Endothelial cell of umbilical vein (primary cell): Measurements from ENCODE around the gene SGK2. TPM values are rescaled to one million over a fixed set of nuclear protein-coding genes. Genes with fewer than 3 reads are reported as not detected.
A peak's percentile ranks its signal among the peaks of the same experiment; 100 is the strongest.

Experiments
- BruUV-seq: library from RNA; stranded (reverse); fragments of 400-500 nt; replicated peaks from 2 replicates; lab custom pipeline; 2021; lab: Mats Ljungman, UMichigan
- CTCF ChIA-PET: fragments of 300-600, 350-600 bp; sonication (Branson Sonifier 250); formaldehyde crosslinking; loops from one replicate; lab custom pipeline; 2021; ENCODE audit warnings: antibody characterized with exemption, inconsistent platforms; lab: Charles Lee
- POLR2A ChIA-PET: fragments of 300-600, 350-600 bp; sonication (Branson Sonifier 250); formaldehyde crosslinking; loops from one replicate; lab custom pipeline; 2021; ENCODE audit warnings: antibody characterized with exemption, inconsistent platforms; lab: Charles Lee
- DNase-seq: peaks from one replicate; pipeline ENCODE4 v3.0.0-alpha.2; 2011; ENCODE audit warnings: low read depth, low spot score
- FAIRE-seq: peaks from 2 replicates; lab custom pipeline; 2011; peaks lifted over from hg19 to GRCh38; lab: Jason Lieb, UNC
- H2AFZ ChIP-seq: 2 replicates; pipeline ENCODE4 v1.6.0; 2012; ENCODE audit warnings: low read depth, low read length, control low read depth, inconsistent platforms
- H3K27ac ChIP-seq: 2 replicates; pipeline ENCODE4 v1.5.1; 2011; ENCODE audit warnings: low read depth, mild to moderate bottlenecking, control low read depth, low read length, moderate library complexity; ENCODE audit not compliant: insufficient read depth
- H3K27me3 ChIP-seq, 2 experiments: 2 replicates each; pipeline versions ENCODE4 v1.6.0 to v1.6.1; 2011; ENCODE audit warnings: low read length in 2 of 2, mixed read lengths in 1 of 2; ENCODE audit not compliant: control insufficient read depth in 2 of 2, insufficient read depth in 2 of 2
- H3K36me3 ChIP-seq, 2 experiments: 2 replicates in 1 of 2; 3 replicates in 1 of 2; pipeline ENCODE4 v1.5.1; 2011; ENCODE audit warnings: low read length in 2 of 2, mild to moderate bottlenecking in 1 of 2, moderate library complexity in 1 of 2; ENCODE audit not compliant: control insufficient read depth in 2 of 2, insufficient read depth in 2 of 2; ENCODE audit errors: extremely low read depth in 1 of 2
- H3K4me1 ChIP-seq: 3 replicates; pipeline ENCODE4 v1.5.1; 2011; ENCODE audit warnings: mild to moderate bottlenecking, low read length; ENCODE audit not compliant: control insufficient read depth, insufficient read depth; ENCODE audit errors: extremely low read depth
- H3K4me2 ChIP-seq: 2 replicates; pipeline ENCODE4 v1.6.1; 2011; ENCODE audit warnings: low read length, control low read depth, mixed read lengths; ENCODE audit not compliant: insufficient read depth
- H3K4me3 ChIP-seq, 3 experiments: fragments of 200-600 bp in 1 of 3; sonication (generic), shearing (Covaris generic) in 1 of 3; replicated peaks in 1 of 3; 2 replicates each; pipeline ENCODE4 v1.5.1; 2011 to 2016; ENCODE audit warnings: control low read depth in 3 of 3, low read length in 3 of 3, mild to moderate bottlenecking in 2 of 3, inconsistent platforms in 1 of 3, low read depth in 1 of 3, moderate library complexity in 1 of 3; ENCODE audit not compliant: insufficient read depth in 1 of 3
- H3K79me2 ChIP-seq: 2 replicates; pipeline ENCODE4 v1.6.0; 2012; ENCODE audit warnings: low read length, inconsistent platforms; ENCODE audit not compliant: control insufficient read depth, insufficient read depth
- H3K9ac ChIP-seq: replicated peaks from 2 replicates; pipeline ENCODE3; 2011; ENCODE audit warnings: low read length, control low read depth; ENCODE audit not compliant: insufficient read depth; ENCODE audit errors: extremely low read depth
- H3K9me1 ChIP-seq: replicated peaks from 3 replicates; pipeline ENCODE4 v1.6.0; 2011; ENCODE audit warnings: mild to moderate bottlenecking, low read length; ENCODE audit not compliant: control insufficient read depth, insufficient read depth; ENCODE audit errors: extremely low read depth
- H3K9me3 ChIP-seq: replicated peaks from 2 replicates; pipeline ENCODE4 v1.5.1; 2012; ENCODE audit warnings: low read length, inconsistent platforms; ENCODE audit not compliant: control insufficient read depth, insufficient read depth
- H4K20me1 ChIP-seq: replicated peaks from 2 replicates; pipeline ENCODE3; 2011; ENCODE audit warnings: mild to moderate bottlenecking, low read length; ENCODE audit not compliant: control insufficient read depth, insufficient read depth; ENCODE audit errors: extremely low read depth
- EZH2 ChIP-seq: IDR thresholded peaks from 2 replicates; pipeline ENCODE4 v1.6.1; 2012; ENCODE audit warnings: borderline replicate concordance, low read depth, mild to moderate bottlenecking, moderate library complexity, low read length, inconsistent platforms; ENCODE audit not compliant: severe bottlenecking
- FOS ChIP-seq: IDR thresholded peaks from 2 replicates; pipeline ENCODE4 v1.6.1; 2011; ENCODE audit warnings: mild to moderate bottlenecking, low read length, moderate library complexity, borderline replicate concordance; ENCODE audit not compliant: insufficient read depth
- GATA2 ChIP-seq: IDR thresholded peaks from 2 replicates; pipeline ENCODE4 v1.7.0; 2011; ENCODE audit warnings: low read depth, mild to moderate bottlenecking, moderate library complexity, mixed read lengths, low read length; ENCODE audit not compliant: insufficient read length, insufficient read depth
- JUN ChIP-seq: IDR thresholded peaks from 2 replicates; pipeline ENCODE4 v1.6.1; 2011; ENCODE audit warnings: borderline replicate concordance, low read depth; ENCODE audit not compliant: insufficient read length, insufficient read depth
- MYC ChIP-seq: IDR thresholded peaks from one replicate; pipeline ENCODE4 v1.6.1; 2011; ENCODE audit warnings: mild to moderate bottlenecking, low read depth, low read length
- POLR2A ChIP-seq: IDR thresholded peaks from 2 replicates; pipeline ENCODE4 v1.6.1; 2012; ENCODE audit warnings: low read depth, mild to moderate bottlenecking, control low read depth, low read length
- POLR2AphosphoS5 ChIP-seq: IDR thresholded peaks from 2 replicates; pipeline ENCODE4 v1.6.1; 2012; ENCODE audit warnings: low read depth, mild to moderate bottlenecking, control low read depth, low read length, moderate library complexity; ENCODE audit not compliant: insufficient read depth
- dilution Hi-C: fragments of 300-500 bp; cut with MboI; formaldehyde crosslinking; loops from one replicate; pipeline ENCODE4 v1.15.0; 2019; ENCODE audit warnings: low sequenced_read_pairs; ENCODE audit not compliant: extremely low pct_ligation_motif_present
- intact Hi-C: fragments of 100-400 bp; cut with micrococcal nuclease; formaldehyde crosslinking; loops from one replicate; pipeline ENCODE4 v1.10.0; 2022
- polyA plus RNA-seq, 4 experiments: library from polyadenylated mRNA; depleted of rRNA in 3 of 4; stranded (reverse) in 3 of 4; unstranded in 1 of 4; fragments of >200 nt; gene quantifications; 2 replicates each; pipeline versions ENCODE4 v1.2.1 to v1.2.3, GENCODE V29; 2011 to 2012; ENCODE audit warnings: missing spikeins in 1 of 4
- total RNA-seq: library from RNA; stranded (reverse); gene quantifications from 2 replicates; pipeline ENCODE4 v1.2.3, GENCODE V29; 2021
- TF ChIP-seq, protein P1 (sequence below), 2 donors: IDR thresholded peaks; 1 replicate in 1 of 2; 2 replicates in 1 of 2; pipeline ENCODE4 v1.5.1; 2011; ENCODE audit warnings: low read length in 2 of 2, mild to moderate bottlenecking in 2 of 2, moderate library complexity in 2 of 2, control low read depth in 1 of 2, inconsistent platforms in 1 of 2, low read depth in 1 of 2; ENCODE audit not compliant: insufficient read depth in 1 of 2; ENCODE audit errors: extremely low read depth in 1 of 2
- TF ChIP-seq, protein P2 (sequence below): IDR thresholded peaks from 2 replicates; pipeline ENCODE4 v1.6.1; 2011; ENCODE audit not compliant: insufficient read depth, insufficient read length

The SGK2 gene
- total and polyA plus RNA-seq, 2 donors (not counting 3 experiments of a cell fraction or from before 2014, with no cell fraction given) = 0.21 to 0.27 TPM

- no peak overlapping the region for H2AFZ ChIP-seq
- no peaks in the 10 kb centered on the region for H3K79me2 ChIP-seq
- no peaks in the 10 kb centered on the region for H3K36me3 ChIP-seq
- H3K27me3 ChIP-seq = no peaks in the 10 kb centered on the region
- TF ChIP-seq, protein P1, sequence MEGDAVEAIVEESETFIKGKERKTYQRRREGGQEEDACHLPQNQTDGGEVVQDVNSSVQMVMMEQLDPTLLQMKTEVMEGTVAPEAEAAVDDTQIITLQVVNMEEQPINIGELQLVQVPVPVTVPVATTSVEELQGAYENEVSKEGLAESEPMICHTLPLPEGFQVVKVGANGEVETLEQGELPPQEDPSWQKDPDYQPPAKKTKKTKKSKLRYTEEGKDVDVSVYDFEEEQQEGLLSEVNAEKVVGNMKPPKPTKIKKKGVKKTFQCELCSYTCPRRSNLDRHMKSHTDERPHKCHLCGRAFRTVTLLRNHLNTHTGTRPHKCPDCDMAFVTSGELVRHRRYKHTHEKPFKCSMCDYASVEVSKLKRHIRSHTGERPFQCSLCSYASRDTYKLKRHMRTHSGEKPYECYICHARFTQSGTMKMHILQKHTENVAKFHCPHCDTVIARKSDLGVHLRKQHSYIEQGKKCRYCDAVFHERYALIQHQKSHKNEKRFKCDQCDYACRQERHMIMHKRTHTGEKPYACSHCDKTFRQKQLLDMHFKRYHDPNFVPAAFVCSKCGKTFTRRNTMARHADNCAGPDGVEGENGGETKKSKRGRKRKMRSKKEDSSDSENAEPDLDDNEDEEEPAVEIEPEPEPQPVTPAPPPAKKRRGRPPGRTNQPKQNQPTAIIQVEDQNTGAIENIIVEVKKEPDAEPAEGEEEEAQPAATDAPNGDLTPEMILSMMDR (IDR thresholded peaks at IDR 0.05; ENCODE audit: extremely low read depth in 1 of 2, insufficient read depth in 1 of 2, low read depth in 1 of 2, low read length in 2 of 2) = peak in 1 of 2 donors; percentile 5
- TF ChIP-seq JUN (no peak), MYC (no peak), FOS (no peak), EZH2 (no peak)
- H3K27ac ChIP-seq = no peak overlapping the region
- no peak overlapping the region for H3K4me3 ChIP-seq
- no peak overlapping the region for H3K9ac ChIP-seq
- H3K9me3 ChIP-seq = no peaks in the 10 kb centered on the region
- no peak overlapping the region for H3K4me2 ChIP-seq
- H3K4me1 ChIP-seq = no peaks in the 10 kb centered on the region
- ChIA-PET CTCF (interaction anchor here (1.3 kb wide), 1 partner anchor 129 kb away, joined by 8 read pairs; no protein-coding TSS in a partner anchor), POLR2A (no interaction called here)
- intact Hi-C loops (no loop called here), dilution Hi-C loops (no loop called here)
- BruUV-seq = no TSS peak
- no peak for DNase-seq
- H3K9me1 ChIP-seq = no peaks in the 10 kb centered on the region
- no peak for FAIRE-seq
- no peaks in the 10 kb centered on the region for H4K20me1 ChIP-seq
Observed at GRCh38 chr20:43563429-43563828, 4.6 kb downstream of the SGK2 start.

- Histone ChIP-seq H3K4me2 (no peak overlapping the region), H3K79me2 (no peaks in the 10 kb centered on the region), H3K9ac (no peak overlapping the region), H4K20me1 (no peaks in the 10 kb centered on the region), H2AFZ (no peak overlapping the region), H3K9me1 (no peaks in the 10 kb centered on the region), H3K36me3 (no peaks in the 10 kb centered on the region), H3K4me1 (no peaks in the 10 kb centered on the region), H3K27ac (no peak overlapping the region), H3K27me3 (no peaks in the 10 kb centered on the region), H3K4me3 (no peak overlapping the region), H3K9me3 (no peaks in the 10 kb centered on the region)
- ChIA-PET POLR2A (no interaction called here), CTCF (interaction anchor here (1.3 kb wide), 1 partner anchor 128 kb away, joined by 8 read pairs; no protein-coding TSS in a partner anchor)
- intact Hi-C loops = no loop called here
- dilution Hi-C loops = no loop called here
- TF ChIP-seq MYC (no peak), EZH2 (no peak), JUN (no peak), GATA2 (no peak), FOS (no peak), POLR2A (no peak), POLR2AphosphoS5 (no peak)
- TF ChIP-seq, protein P2, sequence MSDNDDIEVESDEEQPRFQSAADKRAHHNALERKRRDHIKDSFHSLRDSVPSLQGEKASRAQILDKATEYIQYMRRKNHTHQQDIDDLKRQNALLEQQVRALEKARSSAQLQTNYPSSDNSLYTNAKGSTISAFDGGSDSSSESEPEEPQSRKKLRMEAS = no peak
- TF ChIP-seq, protein P1 (IDR thresholded peaks at IDR 0.05; ENCODE audit: extremely low read depth in 1 of 2, insufficient read depth in 1 of 2, low read depth in 1 of 2, low read length in 2 of 2) = no peak
- no peak for FAIRE-seq
- no TSS peak for BruUV-seq
- DNase-seq = no peak
Observed at GRCh38 chr20:43563991-43564390, 5.2 kb downstream of the SGK2 start.
